ENCODE results near the gene CLNK.

CLNK gene

GRCh38 chr4:10667701-10668326 is 16.8 kb downstream of the CLNK start:
- Histone ChIP-seq H3K27me3 (ENCODE audit: control insufficient read depth in 1 of 2, insufficient read depth in 2 of 2, low read length in 2 of 2) (no peaks in the 10 kb centered on the region), H3K27ac (ENCODE audit: low read depth, low read length) (no peak overlapping the region)

GRCh38 chr4:10666616-10667015 is 18.0 kb downstream of the CLNK start:
- Histone ChIP-seq H3K27ac (ENCODE audit: low read depth, low read length) (no peak overlapping the region), H3K9me3 (ENCODE audit: control insufficient read depth in 1 of 2, low read length in 2 of 2) (no peaks in the 10 kb centered on the region), H3K9ac (ENCODE audit: low read depth in 1 of 2, low read length in 2 of 2) (no peak overlapping the region), H3K4me3 (ENCODE audit: low read depth in 1 of 2, low read length in 2 of 2) (no peak overlapping the region), H3K27me3 (ENCODE audit: control insufficient read depth in 1 of 2, insufficient read depth in 2 of 2, low read length in 2 of 2) (no peaks in the 10 kb centered on the region), H3K36me3 (ENCODE audit: control insufficient read depth in 1 of 2, insufficient read depth in 2 of 2, low read length in 2 of 2) (no peaks in the 10 kb centered on the region), H3K4me1 (ENCODE audit: control insufficient read depth in 1 of 2, insufficient read depth in 2 of 2, low read length in 2 of 2) (peaks cover 0 to under 1% of the 10 kb centered on the region in 2 donors)

More at GRCh38 chr4:10667701-10668326, 16.8 kb downstream of the CLNK start:
- Histone ChIP-seq H3K4me1 (ENCODE audit: control insufficient read depth in 1 of 2, insufficient read depth in 2 of 2, low read length in 2 of 2) (peaks cover 0 to 6% of the 10 kb centered on the region in 2 donors), H3K9me3 (ENCODE audit: control insufficient read depth in 1 of 2, low read length in 2 of 2) (no peaks in the 10 kb centered on the region), H3K4me3 (ENCODE audit: low read depth in 1 of 2, low read length in 2 of 2) (no peak overlapping the region), H3K9ac (ENCODE audit: low read depth in 1 of 2, low read length in 2 of 2) (no peak overlapping the region), H3K36me3 (ENCODE audit: control insufficient read depth in 1 of 2, insufficient read depth in 2 of 2, low read length in 2 of 2) (no peaks in the 10 kb centered on the region)

GRCh38 chr4:10664408-10664807 is 20.2 kb downstream of the CLNK start:
- no peaks in the 10 kb centered on the region for H3K9me3 ChIP-seq (ENCODE audit: control insufficient read depth in 1 of 2, low read length in 2 of 2)
- no peaks in the 10 kb centered on the region for H3K4me1 ChIP-seq (ENCODE audit: control insufficient read depth in 1 of 2, insufficient read depth in 2 of 2, low read length in 2 of 2)
- no peaks in the 10 kb centered on the region for H3K36me3 ChIP-seq (ENCODE audit: control insufficient read depth in 1 of 2, insufficient read depth in 2 of 2, low read length in 2 of 2)
- no peaks in the 10 kb centered on the region for H3K27me3 ChIP-seq (ENCODE audit: control insufficient read depth in 1 of 2, insufficient read depth in 2 of 2, low read length in 2 of 2)
- H3K9ac ChIP-seq (ENCODE audit: low read depth in 1 of 2, low read length in 2 of 2) = no peak overlapping the region
- no peak overlapping the region for H3K4me3 ChIP-seq (ENCODE audit: low read depth in 1 of 2, low read length in 2 of 2)
- no peak overlapping the region for H3K27ac ChIP-seq (ENCODE audit: low read depth, low read length)

DNA sequence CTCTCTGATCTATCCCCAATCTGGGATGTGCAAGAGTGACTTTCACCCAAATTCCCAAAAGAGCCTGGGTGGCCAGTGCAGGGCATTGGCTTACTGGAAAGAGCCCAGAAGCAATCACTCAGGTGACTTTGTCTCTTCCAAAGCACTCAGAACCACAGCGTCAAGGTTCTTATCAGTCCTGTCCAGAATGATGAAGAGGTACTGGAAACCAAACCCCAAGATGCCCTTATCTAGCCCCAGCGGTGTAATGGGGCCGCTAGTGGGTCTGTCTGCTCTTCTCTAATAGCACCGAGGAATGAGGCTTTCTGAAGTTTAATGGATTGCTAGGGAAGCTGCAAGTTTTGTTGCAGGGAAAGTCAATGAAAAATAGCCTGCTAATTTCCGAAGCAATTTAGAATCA is 21.6 kb downstream of the CLNK start:
- no peaks in the 10 kb centered on the region for H3K4me1 ChIP-seq (ENCODE audit: control insufficient read depth in 1 of 2, insufficient read depth in 2 of 2, low read length in 2 of 2)
- no peaks in the 10 kb centered on the region for H3K36me3 ChIP-seq (ENCODE audit: control insufficient read depth in 1 of 2, insufficient read depth in 2 of 2, low read length in 2 of 2)
- no peaks in the 10 kb centered on the region for H3K27me3 ChIP-seq (ENCODE audit: control insufficient read depth in 1 of 2, insufficient read depth in 2 of 2, low read length in 2 of 2)
- H3K4me3 ChIP-seq (ENCODE audit: low read depth in 1 of 2, low read length in 2 of 2) = no peak overlapping the region
- H3K9ac ChIP-seq (ENCODE audit: low read depth in 1 of 2, low read length in 2 of 2) = no peak overlapping the region
- no peaks in the 10 kb centered on the region for H3K9me3 ChIP-seq (ENCODE audit: control insufficient read depth in 1 of 2, low read length in 2 of 2)
- no peak overlapping the region for H3K27ac ChIP-seq (ENCODE audit: low read depth, low read length)

- Histone ChIP-seq H3K27me3 (ENCODE audit: control insufficient read depth in 1 of 2, insufficient read depth in 2 of 2, low read length in 2 of 2) (no peaks in the 10 kb centered on the region), H3K4me1 (ENCODE audit: control insufficient read depth in 1 of 2, insufficient read depth in 2 of 2, low read length in 2 of 2) (peaks cover 0 to 8% of the 10 kb centered on the region in 2 donors), H3K36me3 (ENCODE audit: control insufficient read depth in 1 of 2, insufficient read depth in 2 of 2, low read length in 2 of 2) (no peaks in the 10 kb centered on the region), H3K9me3 (ENCODE audit: control insufficient read depth in 1 of 2, low read length in 2 of 2) (no peaks in the 10 kb centered on the region), H3K4me3 (ENCODE audit: low read depth in 1 of 2, low read length in 2 of 2) (no peak overlapping the region), H3K27ac (ENCODE audit: low read depth, low read length) (no peak overlapping the region), H3K9ac (ENCODE audit: low read depth in 1 of 2, low read length in 2 of 2) (no peak overlapping the region)
Measured at GRCh38 chr4:10661047-10661446, 23.5 kb downstream of the CLNK start.

DNA sequence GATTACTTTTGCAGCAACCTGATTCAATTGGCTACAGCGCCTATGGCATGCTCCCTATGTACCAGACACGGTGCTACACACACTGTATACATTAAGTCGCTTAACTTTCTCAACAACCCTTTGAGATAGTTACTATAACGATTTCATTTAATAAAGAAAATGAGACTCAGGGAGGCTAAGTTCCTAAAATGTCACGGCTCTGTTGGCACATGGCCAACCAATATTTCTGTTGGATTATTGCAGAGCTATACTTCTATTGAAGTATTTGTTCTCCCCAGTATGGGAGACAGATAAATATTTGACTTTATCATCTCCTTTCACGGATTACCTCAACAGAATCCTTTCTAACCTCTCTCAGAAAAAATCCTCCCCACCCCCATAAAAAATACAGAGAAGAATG is 25.3 kb downstream of the CLNK start:
- no peak overlapping the region for H3K4me3 ChIP-seq (ENCODE audit: low read depth in 1 of 2, low read length in 2 of 2)
- peaks cover 0 to 8% of the 10 kb centered on the region in 2 donors for H3K4me1 ChIP-seq (ENCODE audit: control insufficient read depth in 1 of 2, insufficient read depth in 2 of 2, low read length in 2 of 2)
- H3K27me3 ChIP-seq (ENCODE audit: control insufficient read depth in 1 of 2, insufficient read depth in 2 of 2, low read length in 2 of 2) = no peaks in the 10 kb centered on the region
- H3K36me3 ChIP-seq (ENCODE audit: control insufficient read depth in 1 of 2, insufficient read depth in 2 of 2, low read length in 2 of 2) = no peaks in the 10 kb centered on the region
- no peaks in the 10 kb centered on the region for H3K9me3 ChIP-seq (ENCODE audit: control insufficient read depth in 1 of 2, low read length in 2 of 2)
- H3K27ac ChIP-seq (ENCODE audit: low read depth, low read length) = no peak overlapping the region
- H3K9ac ChIP-seq (ENCODE audit: low read depth in 1 of 2, low read length in 2 of 2) = no peak overlapping the region

DNA sequence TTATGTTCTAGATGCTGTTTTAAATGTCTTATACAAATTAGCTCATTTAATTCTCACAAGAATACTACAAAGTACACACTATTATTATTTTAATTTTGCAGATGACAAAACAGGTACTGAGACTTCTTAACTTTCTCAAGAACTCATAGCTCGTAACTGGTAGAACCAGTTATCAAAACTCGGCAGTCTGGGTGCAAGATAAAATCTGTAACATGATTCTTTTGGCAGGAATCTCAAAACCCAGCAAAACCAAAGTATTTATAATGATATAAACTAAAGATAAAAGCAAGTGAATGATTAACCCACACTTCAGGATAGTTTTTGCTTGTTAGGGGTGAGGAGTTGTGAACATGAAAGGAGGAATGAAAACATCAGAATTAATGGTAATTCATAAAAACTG is 27.6 kb downstream of the CLNK start:
- Histone ChIP-seq H3K9ac (ENCODE audit: low read depth in 1 of 2, low read length in 2 of 2) (no peak overlapping the region), H3K36me3 (ENCODE audit: control insufficient read depth in 1 of 2, insufficient read depth in 2 of 2, low read length in 2 of 2) (no peaks in the 10 kb centered on the region), H3K4me1 (ENCODE audit: control insufficient read depth in 1 of 2, insufficient read depth in 2 of 2, low read length in 2 of 2) (peaks cover 0 to 8% of the 10 kb centered on the region in 2 donors), H3K4me3 (ENCODE audit: low read depth in 1 of 2, low read length in 2 of 2) (no peak overlapping the region), H3K27ac (ENCODE audit: low read depth, low read length) (no peak overlapping the region), H3K9me3 (ENCODE audit: control insufficient read depth in 1 of 2, low read length in 2 of 2) (no peaks in the 10 kb centered on the region), H3K27me3 (ENCODE audit: control insufficient read depth in 1 of 2, insufficient read depth in 2 of 2, low read length in 2 of 2) (no peaks in the 10 kb centered on the region)

GRCh38 chr4:10656420-10656819 is 28.1 kb downstream of the CLNK start:
- Histone ChIP-seq H3K27ac (ENCODE audit: low read depth, low read length) (no peak overlapping the region), H3K4me1 (ENCODE audit: control insufficient read depth in 1 of 2, insufficient read depth in 2 of 2, low read length in 2 of 2) (peaks cover 0 to 8% of the 10 kb centered on the region in 2 donors), H3K9ac (ENCODE audit: low read depth in 1 of 2, low read length in 2 of 2) (no peak overlapping the region), H3K36me3 (ENCODE audit: control insufficient read depth in 1 of 2, insufficient read depth in 2 of 2, low read length in 2 of 2) (no peaks in the 10 kb centered on the region), H3K4me3 (ENCODE audit: low read depth in 1 of 2, low read length in 2 of 2) (no peak overlapping the region), H3K9me3 (ENCODE audit: control insufficient read depth in 1 of 2, low read length in 2 of 2) (no peaks in the 10 kb centered on the region), H3K27me3 (ENCODE audit: control insufficient read depth in 1 of 2, insufficient read depth in 2 of 2, low read length in 2 of 2) (no peaks in the 10 kb centered on the region)

DNA sequence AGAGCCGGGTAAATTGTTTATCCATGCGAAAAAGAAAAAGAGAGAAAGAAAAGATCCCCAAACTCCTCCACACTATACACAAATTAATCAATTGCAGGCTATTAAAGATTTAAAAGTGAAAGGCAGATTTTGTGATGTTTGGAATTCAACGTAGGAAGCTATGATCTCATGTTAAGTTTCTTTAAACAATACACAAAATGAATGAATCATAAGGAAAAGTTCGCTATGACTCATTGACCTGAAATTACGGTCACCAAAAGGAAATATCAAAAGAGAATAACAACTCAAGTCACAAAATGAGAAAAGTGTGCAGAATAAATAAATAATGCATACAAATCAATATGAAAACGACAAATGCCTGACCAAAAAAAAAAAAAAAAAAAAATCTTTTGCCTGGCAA is 28.6 kb downstream of the CLNK start:
- Histone ChIP-seq H3K27me3 (ENCODE audit: control insufficient read depth in 1 of 2, insufficient read depth in 2 of 2, low read length in 2 of 2) (no peaks in the 10 kb centered on the region), H3K9ac (ENCODE audit: low read depth in 1 of 2, low read length in 2 of 2) (no peak overlapping the region), H3K36me3 (ENCODE audit: control insufficient read depth in 1 of 2, insufficient read depth in 2 of 2, low read length in 2 of 2) (no peaks in the 10 kb centered on the region), H3K4me3 (ENCODE audit: low read depth in 1 of 2, low read length in 2 of 2) (no peak overlapping the region), H3K9me3 (ENCODE audit: control insufficient read depth in 1 of 2, low read length in 2 of 2) (no peaks in the 10 kb centered on the region), H3K4me1 (ENCODE audit: control insufficient read depth in 1 of 2, insufficient read depth in 2 of 2, low read length in 2 of 2) (peaks cover 0 to 8% of the 10 kb centered on the region in 2 donors), H3K27ac (ENCODE audit: low read depth, low read length) (no peak overlapping the region)

GRCh38 chr4:10648479-10648878 is 36.1 kb downstream of the CLNK start:
- Histone ChIP-seq H3K9me3 (ENCODE audit: control insufficient read depth in 1 of 2, low read length in 2 of 2) (no peaks in the 10 kb centered on the region), H3K27me3 (ENCODE audit: control insufficient read depth in 1 of 2, insufficient read depth in 2 of 2, low read length in 2 of 2) (no peaks in the 10 kb centered on the region), H3K9ac (ENCODE audit: low read depth in 1 of 2, low read length in 2 of 2) (no peak overlapping the region), H3K27ac (ENCODE audit: low read depth, low read length) (no peak overlapping the region), H3K4me3 (ENCODE audit: low read depth in 1 of 2, low read length in 2 of 2) (no peak overlapping the region), H3K4me1 (ENCODE audit: control insufficient read depth in 1 of 2, insufficient read depth in 2 of 2, low read length in 2 of 2) (no peaks in the 10 kb centered on the region), H3K36me3 (ENCODE audit: control insufficient read depth in 1 of 2, insufficient read depth in 2 of 2, low read length in 2 of 2) (no peaks in the 10 kb centered on the region)

DNA sequence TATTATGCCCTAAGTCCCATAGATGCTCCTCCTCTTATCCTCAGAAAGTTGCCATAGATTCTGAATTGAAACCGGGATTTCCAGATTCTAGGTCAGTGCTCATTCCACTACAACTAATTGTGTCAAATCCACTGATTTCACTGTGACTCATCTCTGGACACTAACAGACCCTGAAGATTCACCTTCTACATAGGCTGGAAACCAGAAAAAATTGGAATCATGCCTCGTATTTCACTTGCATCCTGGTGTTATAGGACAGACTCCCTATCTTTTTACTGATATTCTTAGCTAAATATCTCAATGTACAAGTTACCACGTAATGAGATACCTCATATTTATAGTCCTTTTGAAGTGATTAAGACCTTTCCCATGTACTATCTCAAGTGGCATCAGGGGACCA is 36.7 kb downstream of the CLNK start:
- no peak overlapping the region for H3K4me3 ChIP-seq (ENCODE audit: low read depth in 1 of 2, low read length in 2 of 2)
- H3K9me3 ChIP-seq (ENCODE audit: control insufficient read depth in 1 of 2, low read length in 2 of 2) = no peaks in the 10 kb centered on the region
- no peak overlapping the region for H3K27ac ChIP-seq (ENCODE audit: low read depth, low read length)
- no peaks in the 10 kb centered on the region for H3K27me3 ChIP-seq (ENCODE audit: control insufficient read depth in 1 of 2, insufficient read depth in 2 of 2, low read length in 2 of 2)
- H3K36me3 ChIP-seq (ENCODE audit: control insufficient read depth in 1 of 2, insufficient read depth in 2 of 2, low read length in 2 of 2) = no peaks in the 10 kb centered on the region
- no peak overlapping the region for H3K9ac ChIP-seq (ENCODE audit: low read depth in 1 of 2, low read length in 2 of 2)
- H3K4me1 ChIP-seq (ENCODE audit: control insufficient read depth in 1 of 2, insufficient read depth in 2 of 2, low read length in 2 of 2) = no peaks in the 10 kb centered on the region

Measured in duodenal mucosa (tissue), 2 donors.